ENCODE measurements around the gene GBP5.

DNA sequence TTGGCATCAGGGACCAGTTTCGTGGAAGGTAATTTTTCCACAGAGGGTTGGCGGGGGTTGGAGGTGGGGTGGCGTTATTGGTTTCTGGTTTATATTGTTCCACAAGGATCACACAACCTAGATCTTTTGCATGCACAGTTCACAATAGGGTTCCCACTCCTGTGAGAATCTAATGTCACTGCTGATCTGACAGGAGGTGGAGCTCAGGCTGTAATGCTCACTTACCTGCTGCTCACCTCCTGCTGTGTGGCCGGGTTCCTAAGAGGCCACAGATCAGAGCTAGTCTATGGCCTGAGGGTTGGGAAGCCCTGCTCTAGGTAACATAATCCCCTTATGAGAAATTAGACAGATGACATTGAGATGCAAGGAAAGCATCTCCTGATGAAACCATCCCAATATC, 12.6 kb downstream of the GBP5 start:
- TF ChIP-seq POLR2AphosphoS5 (IDR thresholded peaks at IDR 0.05; ENCODE audit: borderline replicate concordance, low read depth, low read length) (no peak), EZH2 (IDR thresholded peaks at IDR 0.05) (no peak), FOXP2 (optimal IDR thresholded peaks at IDR 0.05; ENCODE audit: control extremely low read depth, extremely low read length, insufficient read depth) (no peak)
